HepG2 (cell line): ENCODE results near the gene RASIP1. TPM values are rescaled to one million over a fixed set of nuclear protein-coding genes. Genes with fewer than 3 reads are reported as not detected.

Experiments
- AHDC1 ChIP-seq: sonication (generic); formaldehyde crosslinking; IDR thresholded peaks from 2 replicates; pipeline ENCODE4 v1.5.1; 2020; ENCODE audit warnings: mild to moderate bottlenecking, missing genetic modification reagents, borderline replicate concordance
- FOXO1 ChIP-seq: sonication (generic); formaldehyde crosslinking; IDR thresholded peaks from 2 replicates; pipeline ENCODE4 v1.4.0; 2020; ENCODE audit warnings: missing genetic modification reagents
- HMG20B ChIP-seq: conservative IDR thresholded peaks from 2 replicates; pipeline ENCODE4 v1.6.1; 2016; ENCODE audit warnings: missing genetic modification reagents, missing compliant biosample characterization
- HOXA7 ChIP-seq: sonication (generic); formaldehyde crosslinking; IDR thresholded peaks from 2 replicates; pipeline ENCODE4 v1.8.1; 2022; ENCODE audit warnings: mild to moderate bottlenecking, missing genetic modification reagents, moderate library complexity
- ISL2 ChIP-seq: sonication (generic); formaldehyde crosslinking; IDR thresholded peaks from 2 replicates; pipeline ENCODE4 v1.5.0; 2020; ENCODE audit warnings: missing genetic modification reagents
- MAFK ChIP-seq, 2 experiments: IDR thresholded peaks in 1 of 2; conservative IDR thresholded peaks in 1 of 2; 2 replicates each; pipeline ENCODE4 v1.6.1; 2011; ENCODE audit warnings: improper control_type of control experiment in 2 of 2, low read length in 2 of 2
- TOE1 ChIP-seq: sonication (generic); formaldehyde crosslinking; IDR thresholded peaks from 2 replicates; pipeline ENCODE4 v1.4.0; 2020; ENCODE audit warnings: mild to moderate bottlenecking, missing genetic modification reagents
- TSC22D2 ChIP-seq: sonication (generic); formaldehyde crosslinking; IDR thresholded peaks from 2 replicates; pipeline ENCODE4 v1.5.1; 2020; ENCODE audit warnings: missing genetic modification reagents, mild to moderate bottlenecking, borderline replicate concordance
- ZBTB40 ChIP-seq, 2 experiments: fragments of 450-650 bp in 1 of 2; sonication (generic) in 1 of 2; formaldehyde crosslinking in 1 of 2; IDR thresholded peaks; 2 replicates each; pipeline versions ENCODE4 v1.6.1 to v1.8.0; 2016 to 2022; ENCODE audit warnings: antibody characterized with exemption in 1 of 2, mild to moderate bottlenecking in 1 of 2, missing genetic modification reagents in 1 of 2
- ZNF280B ChIP-seq: sonication (generic); formaldehyde crosslinking; IDR thresholded peaks from 2 replicates; pipeline ENCODE4 v1.5.0; 2020; ENCODE audit warnings: missing genetic modification reagents, mild to moderate bottlenecking, borderline replicate concordance
- ZNF3 ChIP-seq: IDR thresholded peaks from 2 replicates; pipeline ENCODE4 v1.7.0; 2017; ENCODE audit warnings: inconsistent platforms
- ZNF816 ChIP-seq: sonication (generic); formaldehyde crosslinking; IDR thresholded peaks from 2 replicates; pipeline ENCODE4 v1.8.0; 2022; ENCODE audit warnings: missing genetic modification reagents, mild to moderate bottlenecking, borderline replicate concordance
- polyA plus RNA-seq, 8 experiments: library from polyadenylated mRNA; depleted of rRNA in 3 of 8; stranded (reverse) in 7 of 8; unstranded in 1 of 8; fragments of >200 nt; fragmentation: Illumina TruSeq in 4 of 8; extraction: Trizol in 4 of 8; gene quantifications; 2 replicates each; pipeline versions ENCODE4 v1.2.1 to v1.2.3, GENCODE V29; 2011 to 2016; ENCODE audit warnings: low read depth in 4 of 8, missing spikeins in 1 of 8, mixed read lengths in 1 of 8; ENCODE audit not compliant: insufficient read depth in 1 of 8
- total RNA-seq, 5 experiments: library from RNA; depleted of rRNA; stranded (reverse); fragments of >200 nt; fragmentation: Illumina TruSeq; extraction: Trizol; gene quantifications; 2 replicates each; pipeline ENCODE4 v1.2.3, GENCODE V29; 2016; ENCODE audit warnings: low read depth in 1 of 5

Gene RASIP1
- total and polyA plus RNA-seq, 2 of the 13 experiments (the other 11 are each of a cell fraction or from before 2014, with no cell fraction given): 0.44 to 0.58 TPM

- TF ChIP-seq ZBTB40 (IDR thresholded peaks at IDR 0.05) (no peak), ZBTB40 (CRISPR knock-in tag; IDR thresholded peaks at IDR 0.05) (no peak), HMG20B (CRISPR knock-in tag) (no peak), ZNF816 (CRISPR knock-in tag) (no peak), TOE1 (CRISPR knock-in tag) (no peak), AHDC1 (CRISPR knock-in tag) (no peak), FOXO1 (CRISPR knock-in tag) (no peak), MAFK (conservative IDR thresholded peaks at IDR 0.05 in 1 of 2, IDR thresholded peaks at IDR 0.05 in 1 of 2; ENCODE audit: low read length in 2 of 2) (peak; percentile 30 to 35; a peak in 2 of 4 replicates), ZNF3 (CRISPR knock-in tag) (no peak), TSC22D2 (no peak), ZNF280B (no peak), HOXA7 (CRISPR knock-in tag) (no peak), ISL2 (0 out of 2 replicates have a peak, but pooled peaks have one; percentile 39)
These were observed 40.4 kb upstream of the RASIP1 start (continued) for GRCh38 chr19:48780631-48781391.
